ENCODE results near the gene MCRIP2.
"Not testable (repeated sequence)": the region's sequence is repeated elsewhere in the genome, so short reads cannot be mapped to it uniquely, and the experiment has no call there.

Gene MCRIP2

GRCh38 chr16:641326-642188 lies at the start of gene MCRIP2:
Gene MCRIP2, plus strand, starts transcription at chr16:641828. Its CDS starts 164 bp downstream, at chr16:641992.
- peak; percentile 49 for DNase-seq

- no peak for DNase-seq
These were observed 49.6 kb upstream of the MCRIP2 start for GRCh38 chr16:591892-592517.

- DNase-seq, result peak; percentile 79
These were observed 48.9 kb upstream of the MCRIP2 start for GRCh38 chr16:592518-593306.

GRCh38 chr16:593406-593805 lies 48.2 kb upstream of the MCRIP2 start:
- DNase-seq, result peak; percentile 46

GRCh38 chr16:593807-594206 lies 47.8 kb upstream of the MCRIP2 start:
- no peak for DNase-seq

- DNase-seq, result no peak
These were observed 46.5 kb upstream of the MCRIP2 start for GRCh38 chr16:595094-595528.

- no peak for DNase-seq
These were observed 45.5 kb upstream of the MCRIP2 start for GRCh38 chr16:595942-596735.

GRCh38 chr16:596736-597060 lies 44.9 kb upstream of the MCRIP2 start:
- peak; percentile 21 for DNase-seq

- DNase-seq, result not testable (repeated sequence)
These were observed 44.0 kb upstream of the MCRIP2 start for GRCh38 chr16:597655-598054.

- DNase-seq, result no peak
These were observed 42.5 kb upstream of the MCRIP2 start for GRCh38 chr16:598823-599739.

GRCh38 chr16:600781-601180 lies 40.8 kb upstream of the MCRIP2 start:
- DNase-seq, result no peak

GRCh38 chr16:603933-604332 lies 37.7 kb upstream of the MCRIP2 start:
- no peak for DNase-seq

- no peak for DNase-seq
These were observed 34.8 kb upstream of the MCRIP2 start for GRCh38 chr16:606656-607307.

- no peak for DNase-seq
These were observed 33.6 kb upstream of the MCRIP2 start for GRCh38 chr16:608019-608418.

GRCh38 chr16:609316-609715 lies 32.3 kb upstream of the MCRIP2 start:
- DNase-seq, result no peak

- no peak for DNase-seq
These were observed 31.6 kb upstream of the MCRIP2 start for GRCh38 chr16:609984-610383.

GRCh38 chr16:610513-611381 lies 30.9 kb upstream of the MCRIP2 start:
- no peak for DNase-seq

- no peak for DNase-seq
These were observed 26.5 kb upstream of the MCRIP2 start for GRCh38 chr16:615122-615521.

- DNase-seq, result peak; percentile 48
These were observed 24.7 kb upstream of the MCRIP2 start for GRCh38 chr16:616733-617586.

Data from NCI-H510A treated with DMSO at 0.1 percent for 48 hours (cell line).